ENCODE measurements around the gene ATAD1.

GRCh38 chr10:87837445-87837844 is 19.4 kb upstream of the ATAD1 start:
- TF ChIP-seq POLR2AphosphoS5 (IDR thresholded peaks at IDR 0.05; ENCODE audit: borderline replicate concordance, low read depth, low read length) (no peak), EZH2 (IDR thresholded peaks at IDR 0.05) (no peak)

All from SK-N-MC (cell line).